ENCODE results near the gene SLC44A5.

DNA sequence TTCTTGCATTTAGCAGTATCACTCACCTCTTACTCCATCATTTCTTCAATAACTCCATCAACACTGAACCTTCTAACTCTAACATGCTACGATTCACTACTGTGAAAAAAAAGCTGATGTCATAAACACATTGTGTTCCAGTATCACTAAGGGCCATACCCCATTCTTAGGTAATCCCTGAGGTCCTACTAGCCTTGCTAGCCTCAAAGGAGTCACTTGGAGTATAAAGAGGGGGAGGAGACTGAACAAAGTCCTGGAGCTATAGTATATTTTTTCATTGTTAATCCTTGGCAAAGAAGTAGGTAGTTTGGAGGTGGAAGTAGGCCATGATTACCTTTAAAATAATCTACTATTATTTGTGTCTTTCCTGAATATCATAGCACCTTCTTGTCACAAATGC is at the start of gene SLC44A5:
- TF ChIP-seq, protein P1, sequence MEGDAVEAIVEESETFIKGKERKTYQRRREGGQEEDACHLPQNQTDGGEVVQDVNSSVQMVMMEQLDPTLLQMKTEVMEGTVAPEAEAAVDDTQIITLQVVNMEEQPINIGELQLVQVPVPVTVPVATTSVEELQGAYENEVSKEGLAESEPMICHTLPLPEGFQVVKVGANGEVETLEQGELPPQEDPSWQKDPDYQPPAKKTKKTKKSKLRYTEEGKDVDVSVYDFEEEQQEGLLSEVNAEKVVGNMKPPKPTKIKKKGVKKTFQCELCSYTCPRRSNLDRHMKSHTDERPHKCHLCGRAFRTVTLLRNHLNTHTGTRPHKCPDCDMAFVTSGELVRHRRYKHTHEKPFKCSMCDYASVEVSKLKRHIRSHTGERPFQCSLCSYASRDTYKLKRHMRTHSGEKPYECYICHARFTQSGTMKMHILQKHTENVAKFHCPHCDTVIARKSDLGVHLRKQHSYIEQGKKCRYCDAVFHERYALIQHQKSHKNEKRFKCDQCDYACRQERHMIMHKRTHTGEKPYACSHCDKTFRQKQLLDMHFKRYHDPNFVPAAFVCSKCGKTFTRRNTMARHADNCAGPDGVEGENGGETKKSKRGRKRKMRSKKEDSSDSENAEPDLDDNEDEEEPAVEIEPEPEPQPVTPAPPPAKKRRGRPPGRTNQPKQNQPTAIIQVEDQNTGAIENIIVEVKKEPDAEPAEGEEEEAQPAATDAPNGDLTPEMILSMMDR (conservative IDR thresholded peaks at IDR 0.05; ENCODE audit: low read length), result no peak
- TF ChIP-seq EZH2phosphoT487 (IDR thresholded peaks at IDR 0.05; ENCODE audit: borderline replicate concordance), result no peak
